KMS-11 (cell line): ENCODE measurements around the gene DENND5A.
"Not testable (repeated sequence)": the region's sequence is repeated elsewhere in the genome, so short reads cannot be mapped to it uniquely, and the experiment has no call there.

ENCODE experiments used
- H2AFZ ChIP-seq: fragments of 200-600 bp; sonication (generic); 2 replicates; pipeline ENCODE4 v1.6.1; 2016; ENCODE audit warnings: antibody characterized with exemption, mixed run types, low read depth
- H3K27ac ChIP-seq: fragments of 200-600 bp; sonication (generic); 2 replicates; pipeline ENCODE4 v1.6.1; 2016; ENCODE audit warnings: mild to moderate bottlenecking, mixed run types
- H3K27me3 ChIP-seq: fragments of 200-600 bp; sonication (generic); 2 replicates; pipeline ENCODE4 v1.6.1; 2017; ENCODE audit warnings: mild to moderate bottlenecking, low read depth, mixed run types, moderate library complexity; ENCODE audit not compliant: insufficient read depth
- H3K36me3 ChIP-seq: fragments of 200-600 bp; sonication (generic); 2 replicates; pipeline ENCODE4 v1.6.1; 2017; ENCODE audit warnings: mild to moderate bottlenecking, mixed run types; ENCODE audit not compliant: insufficient read depth
- H3K4me1 ChIP-seq: fragments of 200-600 bp; sonication (generic); 2 replicates; pipeline ENCODE4 v1.6.1; 2016; ENCODE audit warnings: mild to moderate bottlenecking, low read depth, mixed run types; ENCODE audit not compliant: poor library complexity, severe bottlenecking
- H3K4me2 ChIP-seq: fragments of 200-600 bp; sonication (generic); 2 replicates; pipeline ENCODE4 v1.7.0; 2016; ENCODE audit warnings: mild to moderate bottlenecking, mixed run types
- H3K4me3 ChIP-seq: fragments of 200-600 bp; sonication (generic); IDR thresholded peaks from 2 replicates; pipeline ENCODE4 v1.6.1; 2017; ENCODE audit warnings: low read depth, low read length, mixed read lengths; ENCODE audit not compliant: insufficient read depth
- H3K79me2 ChIP-seq: fragments of 200-600 bp; sonication (generic); 2 replicates; pipeline ENCODE4 v1.6.1; 2016; ENCODE audit warnings: low read depth, mixed run types; ENCODE audit not compliant: insufficient read depth
- H3K9ac ChIP-seq: fragments of 200-600 bp; sonication (generic); 2 replicates; pipeline ENCODE4 v1.6.1; 2016; ENCODE audit warnings: mild to moderate bottlenecking, mixed run types
- H4K20me1 ChIP-seq: fragments of 200-600 bp; sonication (generic); 2 replicates; pipeline ENCODE4 v1.6.1; 2016; ENCODE audit warnings: mild to moderate bottlenecking, mixed run types; ENCODE audit not compliant: insufficient read depth
- TF ChIP-seq, protein P1 (sequence below): fragments of 200-600 bp; sonication (generic); conservative IDR thresholded peaks from 2 replicates; pipeline ENCODE4 v1.6.1; 2017; ENCODE audit warnings: low read depth, mild to moderate bottlenecking, antibody characterized with exemption, low read length, moderate library complexity, mixed read lengths

Gene DENND5A

DNA sequence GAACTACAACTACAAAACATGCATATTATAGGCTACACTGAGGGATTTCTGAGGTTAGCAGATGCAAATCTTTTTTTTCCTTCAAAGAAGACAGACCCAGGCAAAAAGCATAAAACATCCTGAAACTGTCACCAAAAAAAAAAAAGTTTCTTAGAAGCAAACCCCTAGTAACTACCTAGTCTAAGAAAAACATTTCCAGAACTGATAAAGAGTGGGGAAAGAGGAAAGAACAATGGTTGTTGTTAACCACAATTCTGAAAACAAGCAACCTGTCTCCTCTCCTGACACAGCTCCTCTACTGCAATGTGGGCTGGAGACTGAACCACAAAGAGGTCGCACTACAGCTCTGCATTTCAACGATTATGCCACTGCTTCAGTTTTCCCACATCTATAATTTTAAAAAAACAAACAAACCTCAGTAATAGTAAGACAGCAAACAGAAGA is 15.0 kb downstream of the DENND5A start:
- Histone ChIP-seq H3K4me3 (no peak overlapping the region), H2AFZ (no peak overlapping the region), H4K20me1 (no peaks in the 10 kb centered on the region), H3K36me3 (no peaks in the 10 kb centered on the region), H3K4me1 (peaks cover 77% of the 10 kb centered on the region), H3K79me2 (no peaks in the 10 kb centered on the region), H3K27ac (peak overlapping the region; percentile 74), H3K4me2 (peak overlapping the region; percentile 92), H3K9ac (peak overlapping the region; percentile 35; the same call in 1 of the 2 replicates), H3K27me3 (no peaks in the 10 kb centered on the region)
- TF ChIP-seq, protein P1, sequence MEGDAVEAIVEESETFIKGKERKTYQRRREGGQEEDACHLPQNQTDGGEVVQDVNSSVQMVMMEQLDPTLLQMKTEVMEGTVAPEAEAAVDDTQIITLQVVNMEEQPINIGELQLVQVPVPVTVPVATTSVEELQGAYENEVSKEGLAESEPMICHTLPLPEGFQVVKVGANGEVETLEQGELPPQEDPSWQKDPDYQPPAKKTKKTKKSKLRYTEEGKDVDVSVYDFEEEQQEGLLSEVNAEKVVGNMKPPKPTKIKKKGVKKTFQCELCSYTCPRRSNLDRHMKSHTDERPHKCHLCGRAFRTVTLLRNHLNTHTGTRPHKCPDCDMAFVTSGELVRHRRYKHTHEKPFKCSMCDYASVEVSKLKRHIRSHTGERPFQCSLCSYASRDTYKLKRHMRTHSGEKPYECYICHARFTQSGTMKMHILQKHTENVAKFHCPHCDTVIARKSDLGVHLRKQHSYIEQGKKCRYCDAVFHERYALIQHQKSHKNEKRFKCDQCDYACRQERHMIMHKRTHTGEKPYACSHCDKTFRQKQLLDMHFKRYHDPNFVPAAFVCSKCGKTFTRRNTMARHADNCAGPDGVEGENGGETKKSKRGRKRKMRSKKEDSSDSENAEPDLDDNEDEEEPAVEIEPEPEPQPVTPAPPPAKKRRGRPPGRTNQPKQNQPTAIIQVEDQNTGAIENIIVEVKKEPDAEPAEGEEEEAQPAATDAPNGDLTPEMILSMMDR: no peak

DNA sequence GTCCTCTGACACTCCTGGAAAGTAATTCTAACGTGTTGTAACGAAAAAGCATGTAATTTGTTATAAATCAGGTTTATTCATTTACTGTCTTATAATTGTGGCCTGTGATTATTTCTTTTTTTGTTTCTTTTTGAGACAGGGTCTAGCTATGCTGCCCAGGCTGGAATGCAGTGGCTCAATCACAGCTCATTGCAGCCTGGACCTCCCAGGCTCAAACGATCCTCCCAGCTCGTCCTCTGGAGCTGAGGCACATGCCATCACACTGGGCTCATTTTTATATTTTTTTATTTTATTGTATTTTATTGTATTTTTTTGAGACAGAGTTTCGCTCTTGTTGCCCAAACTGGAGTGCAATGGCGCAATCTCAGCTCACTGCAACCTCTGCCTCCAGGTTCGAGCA is 15.9 kb downstream of the DENND5A start:
- Histone ChIP-seq H3K27ac (peak overlapping the region; percentile 74), H3K79me2 (no peaks in the 10 kb centered on the region)

GRCh38 chr11:9247863-9248262 is 17.3 kb downstream of the DENND5A start:
- no peaks in the 10 kb centered on the region for H3K36me3 ChIP-seq
- H3K4me2 ChIP-seq: no peak overlapping the region
- H2AFZ ChIP-seq: no peak overlapping the region
- peaks cover 59% of the 10 kb centered on the region for H3K4me1 ChIP-seq
- H4K20me1 ChIP-seq: no peaks in the 10 kb centered on the region
- TF ChIP-seq, protein P1: no peak
- no peaks in the 10 kb centered on the region for H3K79me2 ChIP-seq
- no peaks in the 10 kb centered on the region for H3K27me3 ChIP-seq
- H3K4me3 ChIP-seq: no peak overlapping the region
- H3K27ac ChIP-seq: no peak overlapping the region
- H3K9ac ChIP-seq: no peak overlapping the region

More for the DNA sequence above, 15.9 kb downstream of the DENND5A start:
- Histone ChIP-seq H2AFZ (no peak overlapping the region), H3K36me3 (no peaks in the 10 kb centered on the region), H4K20me1 (no peaks in the 10 kb centered on the region), H3K9ac (peak overlapping the region; percentile 35; the same call in 1 of the 2 replicates), H3K4me1 (peaks cover 72% of the 10 kb centered on the region), H3K4me2 (peak overlapping the region; percentile 92), H3K27me3 (no peaks in the 10 kb centered on the region), H3K4me3 (no peak overlapping the region)
- TF ChIP-seq, protein P1: no peak

- H3K79me2 ChIP-seq, H3K4me2 ChIP-seq, H3K36me3 ChIP-seq: not testable (repeated sequence)
Observed at GRCh38 chr11:9236242-9236641, 28.9 kb downstream of the DENND5A start.

DNA sequence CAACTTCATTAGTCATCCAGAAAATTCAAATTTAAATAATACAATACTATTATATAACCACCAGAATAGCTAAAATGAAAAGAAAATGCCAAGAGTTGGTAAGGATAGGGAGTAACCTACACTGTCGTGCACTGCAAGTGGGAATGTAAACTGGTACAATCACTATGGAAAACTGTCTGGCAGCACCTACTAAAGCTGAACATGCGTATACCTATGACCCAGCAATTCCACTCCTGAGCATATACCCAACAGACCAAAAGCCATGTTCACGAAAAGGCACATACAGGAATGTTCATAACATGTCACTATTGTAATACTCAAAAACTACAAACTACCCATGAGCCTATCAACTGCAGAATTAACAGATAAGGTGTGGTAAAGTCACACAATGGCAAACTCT is 32.7 kb downstream of the DENND5A start:
- Histone ChIP-seq H4K20me1 (no peaks in the 10 kb centered on the region), H3K4me1 (peaks cover 44% of the 10 kb centered on the region), H3K4me2 (no peak overlapping the region), H3K79me2 (no peaks in the 10 kb centered on the region), H3K36me3 (no peaks in the 10 kb centered on the region), H3K27ac (no peak overlapping the region), H3K4me3 (no peak overlapping the region), H2AFZ (no peak overlapping the region), H3K27me3 (no peaks in the 10 kb centered on the region), H3K9ac (no peak overlapping the region)
- TF ChIP-seq, protein P1: no peak

More at GRCh38 chr11:9236242-9236641, 28.9 kb downstream of the DENND5A start:
- not testable (repeated sequence) for H3K9ac ChIP-seq, H2AFZ ChIP-seq, H3K27ac ChIP-seq, H3K4me3 ChIP-seq, H3K27me3 ChIP-seq, H4K20me1 ChIP-seq
- H3K4me1 ChIP-seq: peaks cover 12% of the 10 kb centered on the region
